ENCODE results near the gene ARVCF. TPM values are rescaled to one million over a fixed set of nuclear protein-coding genes. Genes with fewer than 3 reads are reported as not detected.

Gene ARVCF
- total RNA-seq, 3 donors from 2014 or later = 11.2 to 15.3 (median 15.1) TPM

DNA sequence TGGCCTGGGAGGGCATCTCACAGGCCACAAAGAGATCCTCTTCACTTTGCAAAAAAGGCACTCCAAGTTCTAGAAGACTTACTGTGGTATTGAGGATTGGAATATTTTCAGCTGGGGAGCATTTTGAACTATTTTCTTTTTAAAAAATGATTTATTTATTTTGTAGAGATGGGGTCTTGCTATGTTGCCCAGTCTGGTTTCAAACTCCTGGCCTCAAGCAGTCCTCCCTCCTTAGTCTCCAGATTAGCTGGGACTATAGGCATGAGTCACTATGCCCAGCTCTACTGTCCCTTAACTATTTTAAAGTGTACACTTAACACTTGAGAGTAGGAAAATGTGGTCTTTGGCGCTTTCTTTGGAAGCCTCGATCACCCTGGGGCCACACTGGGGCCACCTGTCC is 38.5 kb upstream of the ARVCF start:
- Histone ChIP-seq H3K36me3 (ENCODE audit: low read depth) (peaks cover 4% of the 10 kb centered on the region), H3K9me3 (no peaks in the 10 kb centered on the region), H3K4me3 (no peak overlapping the region), H3K4me1 (ENCODE audit: low read depth) (no peaks in the 10 kb centered on the region)
- TF ChIP-seq, protein P1, sequence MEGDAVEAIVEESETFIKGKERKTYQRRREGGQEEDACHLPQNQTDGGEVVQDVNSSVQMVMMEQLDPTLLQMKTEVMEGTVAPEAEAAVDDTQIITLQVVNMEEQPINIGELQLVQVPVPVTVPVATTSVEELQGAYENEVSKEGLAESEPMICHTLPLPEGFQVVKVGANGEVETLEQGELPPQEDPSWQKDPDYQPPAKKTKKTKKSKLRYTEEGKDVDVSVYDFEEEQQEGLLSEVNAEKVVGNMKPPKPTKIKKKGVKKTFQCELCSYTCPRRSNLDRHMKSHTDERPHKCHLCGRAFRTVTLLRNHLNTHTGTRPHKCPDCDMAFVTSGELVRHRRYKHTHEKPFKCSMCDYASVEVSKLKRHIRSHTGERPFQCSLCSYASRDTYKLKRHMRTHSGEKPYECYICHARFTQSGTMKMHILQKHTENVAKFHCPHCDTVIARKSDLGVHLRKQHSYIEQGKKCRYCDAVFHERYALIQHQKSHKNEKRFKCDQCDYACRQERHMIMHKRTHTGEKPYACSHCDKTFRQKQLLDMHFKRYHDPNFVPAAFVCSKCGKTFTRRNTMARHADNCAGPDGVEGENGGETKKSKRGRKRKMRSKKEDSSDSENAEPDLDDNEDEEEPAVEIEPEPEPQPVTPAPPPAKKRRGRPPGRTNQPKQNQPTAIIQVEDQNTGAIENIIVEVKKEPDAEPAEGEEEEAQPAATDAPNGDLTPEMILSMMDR (IDR thresholded peaks at IDR 0.05) = no peak
- intact Hi-C loops (cut with DNase I, micrococcal nuclease) = no loop called here
- no peak for DNase-seq
- no peak for ATAC-seq

DNA sequence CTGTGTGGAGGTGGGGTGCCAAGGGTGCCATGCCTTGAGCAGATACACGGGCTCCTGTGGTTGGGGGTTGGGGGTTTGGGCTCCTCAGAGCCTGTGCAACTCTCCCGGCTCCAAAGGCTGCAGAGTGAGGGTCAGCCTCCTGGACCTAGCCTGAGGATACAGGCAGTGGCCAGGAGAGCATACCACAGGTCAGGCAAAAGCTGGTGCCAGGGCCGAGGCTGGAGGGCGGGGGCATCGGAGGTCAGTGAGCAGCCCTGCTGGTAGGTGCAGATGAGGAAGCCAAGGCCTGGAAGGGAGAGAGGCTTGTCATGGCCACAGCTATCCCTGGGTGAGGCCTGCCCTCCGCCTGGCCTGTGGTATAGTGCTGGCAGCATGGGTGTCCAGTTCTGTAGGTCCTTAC is 37.9 kb upstream of the ARVCF start:
- ATAC-seq = no peak
- H3K4me1 ChIP-seq (ENCODE audit: low read depth) = no peaks in the 10 kb centered on the region
- intact Hi-C loops (cut with DNase I, micrococcal nuclease) = no loop called here
- no peak for DNase-seq
- TF ChIP-seq, protein P1 (IDR thresholded peaks at IDR 0.05) = no peak
- no peaks in the 10 kb centered on the region for H3K9me3 ChIP-seq
- H3K36me3 ChIP-seq (ENCODE audit: low read depth) = peaks cover 4% of the 10 kb centered on the region
- no peak overlapping the region for H3K4me3 ChIP-seq

DNA sequence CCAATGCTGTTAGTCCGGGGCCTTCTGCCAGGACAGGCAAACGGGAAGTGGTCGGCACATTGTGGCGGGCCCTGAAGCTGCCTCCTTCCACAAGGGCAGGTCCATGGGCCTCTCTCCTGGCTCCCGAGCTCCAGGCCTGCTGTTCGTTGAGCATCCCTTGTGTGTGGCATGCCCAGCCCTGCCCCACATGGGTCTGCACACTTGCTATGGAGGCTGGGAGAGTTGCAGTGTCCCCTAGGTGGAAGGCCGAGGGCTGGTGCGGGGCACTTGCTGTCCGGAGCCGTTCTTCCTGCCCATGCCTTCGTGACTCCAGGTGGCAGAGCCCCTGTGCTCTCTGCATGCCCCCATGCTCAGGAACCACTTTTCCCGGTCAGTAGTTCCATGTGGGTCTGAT is 37.4 kb upstream of the ARVCF start:
- no peaks in the 10 kb centered on the region for H3K9me3 ChIP-seq
- intact Hi-C loops (cut with DNase I, micrococcal nuclease) = no loop called here
- TF ChIP-seq, protein P1 (IDR thresholded peaks at IDR 0.05) = no peak
- peaks cover 4% of the 10 kb centered on the region for H3K36me3 ChIP-seq (ENCODE audit: low read depth)
- no peak for ATAC-seq
- DNase-seq = no peak
- no peak overlapping the region for H3K4me3 ChIP-seq
- H3K4me1 ChIP-seq (ENCODE audit: low read depth) = no peaks in the 10 kb centered on the region

DNA sequence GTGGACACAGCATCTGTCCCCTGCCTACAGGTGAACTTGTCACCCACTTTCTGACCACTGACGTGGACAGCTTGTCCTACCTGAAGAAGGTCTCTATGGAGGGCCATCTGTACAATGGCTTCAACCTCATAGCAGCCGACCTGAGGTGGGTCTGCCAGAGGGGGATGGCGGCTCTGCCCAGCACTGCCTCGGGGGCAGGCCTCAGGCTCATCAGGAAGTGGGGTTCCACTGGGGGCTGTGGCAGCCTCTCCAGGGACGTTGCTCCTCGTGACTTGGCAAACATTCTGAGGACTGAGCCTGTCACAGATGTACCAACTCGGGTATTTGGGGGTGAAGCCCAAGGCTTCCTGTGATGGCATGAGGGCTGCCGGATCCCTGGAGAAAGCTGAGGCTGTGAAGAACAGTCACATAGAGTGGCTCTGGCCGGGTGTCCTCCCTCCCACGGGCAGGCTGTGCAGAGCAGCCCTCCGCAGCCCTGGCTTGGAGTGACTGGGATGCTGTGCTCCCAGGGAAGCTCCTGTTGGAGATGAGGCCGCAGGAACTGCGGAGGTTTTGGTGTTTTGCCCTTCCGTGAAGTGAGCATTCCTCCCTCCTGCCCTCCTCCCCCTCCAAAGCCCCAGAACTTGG is 36.9 kb upstream of the ARVCF start:
- peaks cover 4% of the 10 kb centered on the region for H3K36me3 ChIP-seq (ENCODE audit: low read depth)
- no peak for ATAC-seq
- TF ChIP-seq, protein P1 (IDR thresholded peaks at IDR 0.05) = no peak

DNA sequence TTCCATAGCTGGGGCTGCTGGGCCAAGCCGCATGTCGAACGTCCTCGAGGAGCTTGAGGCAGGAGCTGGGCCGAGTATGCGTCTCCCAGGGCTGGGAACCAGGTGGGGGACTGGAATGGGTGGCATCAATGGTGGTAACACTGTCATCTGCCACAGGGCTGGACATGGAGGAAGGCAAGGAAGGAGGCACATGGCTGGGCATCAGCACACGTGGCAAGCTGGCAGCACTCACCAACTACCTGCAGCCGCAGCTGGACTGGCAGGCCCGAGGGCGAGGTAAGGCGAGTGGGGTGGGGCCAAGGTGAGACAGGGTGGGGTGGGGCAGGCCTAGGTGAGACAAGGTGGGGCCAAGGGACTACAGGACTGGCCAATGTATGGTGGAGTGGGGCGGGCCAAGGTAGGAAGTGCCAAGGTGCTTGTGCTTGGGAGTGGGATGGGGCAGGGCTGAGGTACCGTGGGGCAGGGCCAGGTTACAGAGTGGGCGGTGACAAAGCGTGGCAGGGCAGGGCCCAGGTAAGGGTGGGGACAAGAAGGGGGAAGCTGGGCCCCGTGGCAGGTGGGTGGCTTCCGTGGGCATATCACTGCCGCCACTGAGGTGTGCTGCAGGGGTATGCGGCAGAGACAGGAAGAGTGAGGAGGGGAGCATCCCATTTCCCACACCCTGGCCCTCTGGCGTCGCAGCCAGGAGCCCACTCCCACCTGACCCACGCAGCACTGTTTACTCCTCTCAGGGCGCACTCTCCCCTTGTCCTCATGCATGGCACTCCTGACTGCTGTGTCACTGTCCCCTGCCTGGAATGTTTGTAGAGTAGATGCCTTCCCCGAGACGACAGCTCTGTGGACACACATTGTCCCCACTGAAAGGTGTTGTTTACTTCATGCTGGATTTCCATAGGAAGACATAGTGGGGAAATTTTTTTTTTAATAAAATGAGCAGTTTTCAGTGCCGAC is 36.0 kb upstream of the ARVCF start:
- Histone ChIP-seq H3K36me3 (ENCODE audit: low read depth) (peaks cover 4% of the 10 kb centered on the region), H3K4me1 (ENCODE audit: low read depth) (no peaks in the 10 kb centered on the region), H3K9me3 (no peaks in the 10 kb centered on the region), H3K4me3 (no peak overlapping the region)
- DNase-seq (peak; percentile 76 to 89 (median 89)), ATAC-seq (peak; percentile 99)
- intact Hi-C loops (cut with DNase I, micrococcal nuclease) = no loop called here
- TF ChIP-seq, protein P1 (IDR thresholded peaks at IDR 0.05) = no peak

More for the DNA sequence above, 36.9 kb upstream of the ARVCF start:
- Histone ChIP-seq H3K4me1 (ENCODE audit: low read depth) (no peaks in the 10 kb centered on the region), H3K4me3 (no peak overlapping the region), H3K9me3 (no peaks in the 10 kb centered on the region)
- no peak for DNase-seq
- intact Hi-C loops (cut with DNase I, micrococcal nuclease) = no loop called here
